SH-SY5Y (cell line): Measurements from ENCODE around the gene RNF182.

Experiments used
- GATA2 ChIP-seq: IDR thresholded peaks from 2 replicates; pipeline ENCODE4 v1.6.1; 2011; ENCODE audit warnings: mild to moderate bottlenecking, low read depth, low read length
- GATA3 ChIP-seq: IDR thresholded peaks from 2 replicates; pipeline ENCODE4 v1.6.1; 2011; ENCODE audit warnings: low read depth, mild to moderate bottlenecking, low read length, moderate library complexity

DNA sequence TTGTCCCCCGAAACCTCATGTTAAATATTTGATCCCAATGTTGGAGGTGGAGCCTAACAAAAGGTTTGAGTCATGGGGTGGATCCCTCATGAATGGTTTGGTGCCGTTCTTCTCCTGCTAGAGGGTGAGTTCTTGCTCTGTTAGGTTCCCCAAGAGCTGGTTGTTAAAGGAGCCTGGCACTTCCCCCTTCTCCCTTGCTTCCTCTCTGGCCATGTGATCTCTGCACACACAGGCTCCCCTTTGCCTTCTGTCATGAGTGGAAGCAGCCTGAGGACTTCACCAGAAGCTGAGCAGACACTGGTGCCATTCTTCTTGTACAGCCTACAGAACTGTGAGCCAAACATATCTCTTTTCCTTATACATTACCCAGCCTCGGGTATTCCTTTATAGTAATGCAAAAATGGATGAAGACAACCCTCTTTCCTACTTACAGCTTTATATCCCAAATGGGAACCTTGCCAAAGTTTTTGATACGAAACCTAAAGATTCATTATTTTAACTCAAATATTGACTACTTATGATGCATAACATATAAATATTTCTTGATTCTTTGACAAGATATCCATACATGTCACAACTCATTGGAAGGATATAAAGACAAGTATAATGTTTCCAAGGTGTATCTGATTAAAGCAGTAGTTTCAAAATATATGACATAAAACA is 61.0 kb downstream of the RNF182 start:
- TF ChIP-seq GATA2, result no peak
- TF ChIP-seq GATA3, result no peak
